ENCODE data around the gene NRROS.

Gene NRROS

DNA sequence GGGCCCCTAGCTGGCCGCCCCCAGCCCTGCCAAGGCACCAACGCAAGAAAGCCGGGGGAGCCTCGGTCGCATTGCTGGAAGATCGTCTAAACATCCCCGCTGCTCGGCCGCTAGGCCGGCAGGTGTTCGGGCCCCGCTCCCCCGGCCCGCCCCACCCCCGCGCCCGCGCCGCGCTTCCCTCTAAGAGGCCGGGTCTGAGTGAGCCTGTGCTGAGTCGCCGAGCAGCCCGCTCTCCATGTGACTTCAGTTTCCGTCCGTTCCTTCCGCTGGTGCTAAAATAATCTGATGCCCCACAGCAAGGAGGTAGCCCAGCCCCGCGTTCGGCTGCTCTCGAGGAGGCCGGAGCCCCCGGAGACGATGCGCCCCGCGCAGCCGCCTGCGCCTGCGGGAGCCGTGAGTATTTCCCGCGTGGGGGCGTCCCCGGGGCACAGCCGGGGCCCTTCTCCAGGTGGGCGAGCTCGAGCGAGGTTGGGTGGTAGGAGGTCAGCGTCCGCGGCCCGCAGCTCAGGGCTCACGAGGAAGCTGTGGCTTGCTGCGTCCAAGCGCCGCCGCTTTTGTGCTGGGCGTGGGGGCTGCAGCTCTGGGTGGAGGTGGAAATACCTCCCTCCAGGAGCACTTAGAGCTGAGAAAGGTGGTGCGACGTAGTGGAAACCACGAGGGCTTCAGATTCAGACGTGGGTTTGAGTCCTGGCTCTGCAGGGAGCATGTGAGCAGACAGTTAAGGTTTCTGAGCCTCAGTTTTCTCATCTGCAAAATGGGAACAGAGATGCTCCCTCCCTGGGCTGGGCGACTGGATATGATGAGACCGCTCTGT, at the start of gene NRROS:
Gene NRROS (plus strand): TSS at position 212 of the 814 bp plus-strand sequence. CDS start 14,846 bp downstream, outside the sequence.
- TF ChIP-seq RARB (CRISPR knock-in tag; IDR thresholded peaks at IDR 0.05) (no peak), TOX (CRISPR knock-in tag; IDR thresholded peaks at IDR 0.05; ENCODE audit: borderline replicate concordance) (no peak), PPARA (CRISPR knock-in tag; IDR thresholded peaks at IDR 0.05; ENCODE audit: borderline replicate concordance) (no peak), BACH2 (CRISPR knock-in tag; IDR thresholded peaks at IDR 0.05; ENCODE audit: borderline replicate concordance) (no peak), GLIS3 (CRISPR knock-in tag; IDR thresholded peaks at IDR 0.05) (no peak), CSDC2 (CRISPR knock-in tag; IDR thresholded peaks at IDR 0.05) (no peak), ISL1 (CRISPR knock-in tag; IDR thresholded peaks at IDR 0.05) (no peak)
- TF ChIP-seq, protein P1, sequence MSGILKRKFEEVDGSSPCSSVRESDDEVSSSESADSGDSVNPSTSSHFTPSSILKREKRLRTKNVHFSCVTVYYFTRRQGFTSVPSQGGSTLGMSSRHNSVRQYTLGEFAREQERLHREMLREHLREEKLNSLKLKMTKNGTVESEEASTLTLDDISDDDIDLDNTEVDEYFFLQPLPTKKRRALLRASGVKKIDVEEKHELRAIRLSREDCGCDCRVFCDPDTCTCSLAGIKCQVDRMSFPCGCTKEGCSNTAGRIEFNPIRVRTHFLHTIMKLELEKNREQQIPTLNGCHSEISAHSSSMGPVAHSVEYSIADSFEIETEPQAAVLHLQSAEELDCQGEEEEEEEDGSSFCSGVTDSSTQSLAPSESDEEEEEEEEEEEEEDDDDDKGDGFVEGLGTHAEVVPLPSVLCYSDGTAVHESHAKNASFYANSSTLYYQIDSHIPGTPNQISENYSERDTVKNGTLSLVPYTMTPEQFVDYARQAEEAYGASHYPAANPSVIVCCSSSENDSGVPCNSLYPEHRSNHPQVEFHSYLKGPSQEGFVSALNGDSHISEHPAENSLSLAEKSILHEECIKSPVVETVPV (CRISPR knock-in tag; IDR thresholded peaks at IDR 0.05), result no peak
- TF ChIP-seq, protein P2, sequence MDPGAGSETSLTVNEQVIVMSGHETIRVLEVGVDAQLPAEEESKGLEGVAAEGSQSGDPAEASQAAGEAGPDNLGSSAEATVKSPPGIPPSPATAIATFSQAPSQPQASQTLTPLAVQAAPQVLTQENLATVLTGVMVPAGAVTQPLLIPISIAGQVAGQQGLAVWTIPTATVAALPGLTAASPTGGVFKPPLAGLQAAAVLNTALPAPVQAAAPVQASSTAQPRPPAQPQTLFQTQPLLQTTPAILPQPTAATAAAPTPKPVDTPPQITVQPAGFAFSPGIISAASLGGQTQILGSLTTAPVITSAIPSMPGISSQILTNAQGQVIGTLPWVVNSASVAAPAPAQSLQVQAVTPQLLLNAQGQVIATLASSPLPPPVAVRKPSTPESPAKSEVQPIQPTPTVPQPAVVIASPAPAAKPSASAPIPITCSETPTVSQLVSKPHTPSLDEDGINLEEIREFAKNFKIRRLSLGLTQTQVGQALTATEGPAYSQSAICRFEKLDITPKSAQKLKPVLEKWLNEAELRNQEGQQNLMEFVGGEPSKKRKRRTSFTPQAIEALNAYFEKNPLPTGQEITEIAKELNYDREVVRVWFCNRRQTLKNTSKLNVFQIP (CRISPR knock-in tag; IDR thresholded peaks at IDR 0.05; ENCODE audit: borderline replicate concordance, low read depth), result no peak
- TF ChIP-seq, protein P3, sequence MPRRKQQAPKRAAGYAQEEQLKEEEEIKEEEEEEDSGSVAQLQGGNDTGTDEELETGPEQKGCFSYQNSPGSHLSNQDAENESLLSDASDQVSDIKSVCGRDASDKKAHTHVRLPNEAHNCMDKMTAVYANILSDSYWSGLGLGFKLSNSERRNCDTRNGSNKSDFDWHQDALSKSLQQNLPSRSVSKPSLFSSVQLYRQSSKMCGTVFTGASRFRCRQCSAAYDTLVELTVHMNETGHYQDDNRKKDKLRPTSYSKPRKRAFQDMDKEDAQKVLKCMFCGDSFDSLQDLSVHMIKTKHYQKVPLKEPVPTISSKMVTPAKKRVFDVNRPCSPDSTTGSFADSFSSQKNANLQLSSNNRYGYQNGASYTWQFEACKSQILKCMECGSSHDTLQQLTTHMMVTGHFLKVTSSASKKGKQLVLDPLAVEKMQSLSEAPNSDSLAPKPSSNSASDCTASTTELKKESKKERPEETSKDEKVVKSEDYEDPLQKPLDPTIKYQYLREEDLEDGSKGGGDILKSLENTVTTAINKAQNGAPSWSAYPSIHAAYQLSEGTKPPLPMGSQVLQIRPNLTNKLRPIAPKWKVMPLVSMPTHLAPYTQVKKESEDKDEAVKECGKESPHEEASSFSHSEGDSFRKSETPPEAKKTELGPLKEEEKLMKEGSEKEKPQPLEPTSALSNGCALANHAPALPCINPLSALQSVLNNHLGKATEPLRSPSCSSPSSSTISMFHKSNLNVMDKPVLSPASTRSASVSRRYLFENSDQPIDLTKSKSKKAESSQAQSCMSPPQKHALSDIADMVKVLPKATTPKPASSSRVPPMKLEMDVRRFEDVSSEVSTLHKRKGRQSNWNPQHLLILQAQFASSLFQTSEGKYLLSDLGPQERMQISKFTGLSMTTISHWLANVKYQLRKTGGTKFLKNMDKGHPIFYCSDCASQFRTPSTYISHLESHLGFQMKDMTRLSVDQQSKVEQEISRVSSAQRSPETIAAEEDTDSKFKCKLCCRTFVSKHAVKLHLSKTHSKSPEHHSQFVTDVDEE (CRISPR knock-in tag; IDR thresholded peaks at IDR 0.05), result no peak
- peak; percentile 85 for ATAC-seq

DNA sequence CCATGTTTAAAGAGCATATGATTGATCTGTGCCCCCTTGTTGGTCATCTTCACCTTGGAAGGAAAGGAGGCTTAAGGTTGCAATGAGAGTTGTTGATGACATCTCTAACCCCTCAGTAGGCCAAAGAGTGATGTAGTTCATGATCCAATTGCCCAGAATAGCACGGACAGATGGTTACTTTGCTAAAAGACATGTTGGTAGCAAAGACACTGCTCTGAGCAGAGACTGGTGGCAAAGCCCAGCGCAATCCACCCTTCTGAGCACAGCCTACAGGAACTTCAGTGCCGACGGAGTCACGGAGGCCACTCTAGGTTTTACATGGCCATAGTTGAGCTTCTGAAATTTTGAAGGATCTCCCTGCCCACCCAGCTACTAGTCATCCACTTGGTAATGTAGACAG, 49.2 kb upstream of the NRROS start:
- TF ChIP-seq ISL1 (CRISPR knock-in tag; IDR thresholded peaks at IDR 0.05), result no peak
- no peak for TF ChIP-seq ZFP3 (CRISPR knock-in tag; IDR thresholded peaks at IDR 0.05)
- TF ChIP-seq, protein P1 (CRISPR knock-in tag; IDR thresholded peaks at IDR 0.05), result no peak
- TF ChIP-seq SNAI2 (CRISPR knock-in tag; IDR thresholded peaks at IDR 0.05), result no peak
- TF ChIP-seq TCF4 (CRISPR knock-in tag; IDR thresholded peaks at IDR 0.05; ENCODE audit: borderline replicate concordance), result no peak
- TF ChIP-seq, protein P3 (CRISPR knock-in tag; IDR thresholded peaks at IDR 0.05), result no peak
- no peak for TF ChIP-seq ARNTL (CRISPR knock-in tag; IDR thresholded peaks at IDR 0.05; ENCODE audit: borderline replicate concordance, low read depth)
- no peak for ATAC-seq

DNA sequence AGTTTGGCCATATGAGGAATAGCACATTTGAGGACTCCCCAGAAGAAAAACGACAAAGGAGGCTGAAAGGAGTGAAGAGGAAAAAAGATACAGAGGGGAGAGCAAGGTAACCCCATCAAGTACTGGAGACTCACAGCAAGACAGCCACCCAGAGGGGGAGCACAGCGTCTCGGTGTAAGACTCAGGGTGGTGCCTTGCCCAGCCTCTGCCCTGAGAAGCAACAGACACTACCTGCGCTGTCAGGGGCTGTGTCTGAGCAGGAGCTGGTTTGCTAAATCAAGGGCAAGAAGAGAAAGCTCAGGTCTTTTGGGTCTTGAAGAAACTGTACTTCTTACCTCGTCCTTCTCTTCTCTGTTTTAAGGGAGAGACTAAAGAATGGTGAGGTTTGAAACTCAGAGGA, 43.1 kb upstream of the NRROS start:
- peak; percentile 63 for ATAC-seq
- no peak for TF ChIP-seq GLIS3 (CRISPR knock-in tag; IDR thresholded peaks at IDR 0.05)
- no peak for TF ChIP-seq ZFP3 (CRISPR knock-in tag; IDR thresholded peaks at IDR 0.05)
- no peak for TF ChIP-seq ZNF8 (CRISPR knock-in tag; IDR thresholded peaks at IDR 0.05)
- TF ChIP-seq ZNF565 (CRISPR knock-in tag; conservative IDR thresholded peaks at IDR 0.05; ENCODE audit: low read depth), result no peak
- no peak for TF ChIP-seq BACH2 (CRISPR knock-in tag; IDR thresholded peaks at IDR 0.05; ENCODE audit: borderline replicate concordance)
- no peak for TF ChIP-seq PPARA (CRISPR knock-in tag; IDR thresholded peaks at IDR 0.05; ENCODE audit: borderline replicate concordance)
- TF ChIP-seq ZFP30 (CRISPR knock-in tag; IDR thresholded peaks at IDR 0.05), result no peak
- TF ChIP-seq, protein P4, sequence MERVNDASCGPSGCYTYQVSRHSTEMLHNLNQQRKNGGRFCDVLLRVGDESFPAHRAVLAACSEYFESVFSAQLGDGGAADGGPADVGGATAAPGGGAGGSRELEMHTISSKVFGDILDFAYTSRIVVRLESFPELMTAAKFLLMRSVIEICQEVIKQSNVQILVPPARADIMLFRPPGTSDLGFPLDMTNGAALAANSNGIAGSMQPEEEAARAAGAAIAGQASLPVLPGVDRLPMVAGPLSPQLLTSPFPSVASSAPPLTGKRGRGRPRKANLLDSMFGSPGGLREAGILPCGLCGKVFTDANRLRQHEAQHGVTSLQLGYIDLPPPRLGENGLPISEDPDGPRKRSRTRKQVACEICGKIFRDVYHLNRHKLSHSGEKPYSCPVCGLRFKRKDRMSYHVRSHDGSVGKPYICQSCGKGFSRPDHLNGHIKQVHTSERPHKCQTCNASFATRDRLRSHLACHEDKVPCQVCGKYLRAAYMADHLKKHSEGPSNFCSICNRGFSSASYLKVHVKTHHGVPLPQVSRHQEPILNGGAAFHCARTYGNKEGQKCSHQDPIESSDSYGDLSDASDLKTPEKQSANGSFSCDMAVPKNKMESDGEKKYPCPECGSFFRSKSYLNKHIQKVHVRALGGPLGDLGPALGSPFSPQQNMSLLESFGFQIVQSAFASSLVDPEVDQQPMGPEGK (CRISPR knock-in tag; IDR thresholded peaks at IDR 0.05; ENCODE audit: borderline replicate concordance), result no peak
- TF ChIP-seq OSR1 (CRISPR knock-in tag; IDR thresholded peaks at IDR 0.05), result no peak
- TF ChIP-seq RARB (CRISPR knock-in tag; IDR thresholded peaks at IDR 0.05), result no peak
- no peak for TF ChIP-seq ARNTL (CRISPR knock-in tag; IDR thresholded peaks at IDR 0.05; ENCODE audit: borderline replicate concordance, low read depth)
- TF ChIP-seq, protein P5, sequence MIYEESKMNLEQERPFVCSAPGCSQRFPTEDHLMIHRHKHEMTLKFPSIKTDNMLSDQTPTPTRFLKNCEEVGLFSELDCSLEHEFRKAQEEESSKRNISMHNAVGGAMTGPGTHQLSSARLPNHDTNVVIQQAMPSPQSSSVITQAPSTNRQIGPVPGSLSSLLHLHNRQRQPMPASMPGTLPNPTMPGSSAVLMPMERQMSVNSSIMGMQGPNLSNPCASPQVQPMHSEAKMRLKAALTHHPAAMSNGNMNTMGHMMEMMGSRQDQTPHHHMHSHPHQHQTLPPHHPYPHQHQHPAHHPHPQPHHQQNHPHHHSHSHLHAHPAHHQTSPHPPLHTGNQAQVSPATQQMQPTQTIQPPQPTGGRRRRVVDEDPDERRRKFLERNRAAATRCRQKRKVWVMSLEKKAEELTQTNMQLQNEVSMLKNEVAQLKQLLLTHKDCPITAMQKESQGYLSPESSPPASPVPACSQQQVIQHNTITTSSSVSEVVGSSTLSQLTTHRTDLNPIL (CRISPR knock-in tag; IDR thresholded peaks at IDR 0.05; ENCODE audit: low read depth), result no peak
- TF ChIP-seq ESRRG (CRISPR knock-in tag; IDR thresholded peaks at IDR 0.05), result no peak

Measured in SK-N-SH treated with all-trans-retinoic acid at 6 μM for 48 hours (cell line).